Measurements from ENCODE around the gene BCAS1. TPM values are rescaled to one million over a fixed set of nuclear protein-coding genes. Genes with fewer than 3 reads are reported as not detected.

BCAS1 gene
- total RNA-seq, 1 experiment from 2014 or later = 0.17 TPM

GRCh38 chr20:53981752-53982437 lies 88.5 kb downstream of the BCAS1 start:
- Histone ChIP-seq H3K4me1 (ENCODE audit: control insufficient read depth in 1 of 2, insufficient read depth in 2 of 2, low read length in 2 of 2) (no peaks in the 10 kb centered on the region), H3K27me3 (ENCODE audit: insufficient read depth, low read length) (peaks cover 3% of the 10 kb centered on the region; the same call in 1 of the 2 replicates), H3K9me2 (ENCODE audit: insufficient read depth) (no peaks in the 10 kb centered on the region), H3K9ac (ENCODE audit: low read length) (no peak overlapping the region), H3K27ac (ENCODE audit: low read depth, low read length) (no peak overlapping the region), H3K79me2 (ENCODE audit: insufficient read depth, low read length) (no peaks in the 10 kb centered on the region), H2AFZ (ENCODE audit: low read depth, low read length, poor library complexity, severe bottlenecking) (no peak overlapping the region), H3K36me3 (ENCODE audit: control insufficient read depth in 1 of 2, insufficient read depth in 2 of 2, low read length in 2 of 2) (no peaks in the 10 kb centered on the region), H4K20me1 (ENCODE audit: insufficient read depth) (no peaks in the 10 kb centered on the region), H3K4me3 (replicated peaks in 1 of 2; ENCODE audit: low read depth in 1 of 2, low read length in 2 of 2) (no peak overlapping the region), H3K9me3 (ENCODE audit: control insufficient read depth in 1 of 2, insufficient read depth in 1 of 2, low read depth in 1 of 2, low read length in 2 of 2) (no peaks in the 10 kb centered on the region), H3K4me2 (ENCODE audit: low read length) (no peak overlapping the region)
- no TSS peak for BruUV-seq (replicated peaks)
- no peak for DNase-seq (ENCODE audit: low read depth, low spot score)
- no peak for TF ChIP-seq POLR2A (IDR thresholded peaks at IDR 0.05; ENCODE audit: borderline replicate concordance, extremely low read depth, insufficient read depth, insufficient read length)
- no peak for TF ChIP-seq FOSL1 (IDR thresholded peaks at IDR 0.05; ENCODE audit: low read depth)
- TF ChIP-seq SIN3A (IDR thresholded peaks at IDR 0.05; ENCODE audit: low read depth) = no peak
- no peak for TF ChIP-seq POLR2AphosphoS5 (IDR thresholded peaks at IDR 0.05; ENCODE audit: low read depth, low read length)
- no peak for TF ChIP-seq EZH2phosphoT487 (IDR thresholded peaks at IDR 0.05; ENCODE audit: borderline replicate concordance)
- TF ChIP-seq EGR1 (IDR thresholded peaks at IDR 0.05; ENCODE audit: low read depth) = no peak
- TF ChIP-seq YY1 (IDR thresholded peaks at IDR 0.05; ENCODE audit: extremely low read depth, insufficient replicate concordance, low read depth, low read length) = no peak
- intact Hi-C loops (cut with micrococcal nuclease) = loop anchor here (10.0 kb wide), 1 partner anchor 663 kb away; no protein-coding TSS in a partner anchor
- no peak for ATAC-seq
- POLR2A ChIA-PET = no interaction called here
- CTCF ChIA-PET = no interaction called here
- RAD21 ChIA-PET (ENCODE audit: low non-redundant PET in 1 of 2, low total read pairs in 2 of 2, uncharacterized antibody in 2 of 2, unreplicated experiment in 2 of 2) = no interaction called here

GRCh38 chr20:53981130-53981529 lies 89.3 kb downstream of the BCAS1 start:
- no peaks in the 10 kb centered on the region for H4K20me1 ChIP-seq (ENCODE audit: insufficient read depth)
- POLR2A ChIA-PET = no interaction called here
- no peaks in the 10 kb centered on the region for H3K9me3 ChIP-seq (ENCODE audit: control insufficient read depth in 1 of 2, insufficient read depth in 1 of 2, low read depth in 1 of 2, low read length in 2 of 2)
- H3K9ac ChIP-seq (ENCODE audit: low read length) = no peak overlapping the region
- no TSS peak for BruUV-seq (replicated peaks)
- intact Hi-C loops (cut with micrococcal nuclease) = loop anchor here (10.0 kb wide), 1 partner anchor 664 kb away; no protein-coding TSS in a partner anchor
- H3K9me2 ChIP-seq (ENCODE audit: insufficient read depth) = no peaks in the 10 kb centered on the region
- RAD21 ChIA-PET (ENCODE audit: low non-redundant PET in 1 of 2, low total read pairs in 2 of 2, uncharacterized antibody in 2 of 2, unreplicated experiment in 2 of 2) = no interaction called here
- H3K4me1 ChIP-seq (ENCODE audit: control insufficient read depth in 1 of 2, insufficient read depth in 2 of 2, low read length in 2 of 2) = no peaks in the 10 kb centered on the region
- H3K27ac ChIP-seq (ENCODE audit: low read depth, low read length) = no peak overlapping the region
- ATAC-seq (no peak), DNase-seq (ENCODE audit: low read depth, low spot score) (no peak)
- H3K36me3 ChIP-seq (ENCODE audit: control insufficient read depth in 1 of 2, insufficient read depth in 2 of 2, low read length in 2 of 2) = no peaks in the 10 kb centered on the region
- CTCF ChIA-PET = no interaction called here
- H3K27me3 ChIP-seq (ENCODE audit: insufficient read depth, low read length) = peaks cover 3% of the 10 kb centered on the region; the same call in 1 of the 2 replicates
- TF ChIP-seq YY1 (IDR thresholded peaks at IDR 0.05; ENCODE audit: extremely low read depth, insufficient replicate concordance, low read depth, low read length) = no peak
- no peak for TF ChIP-seq SP1 (IDR thresholded peaks at IDR 0.05; ENCODE audit: low read depth)
- no peak for TF ChIP-seq MAX (IDR thresholded peaks at IDR 0.05)
- TF ChIP-seq EZH2phosphoT487 (IDR thresholded peaks at IDR 0.05; ENCODE audit: borderline replicate concordance) = no peak
- no peak for TF ChIP-seq FOSL1 (IDR thresholded peaks at IDR 0.05; ENCODE audit: low read depth)
- TF ChIP-seq REST (IDR thresholded peaks at IDR 0.05; ENCODE audit: low read depth) = no peak
- TF ChIP-seq JUND (IDR thresholded peaks at IDR 0.05) = no peak
- TF ChIP-seq EZH2 (IDR thresholded peaks at IDR 0.05) = no peak
- no peak for TF ChIP-seq TCF7L2 (IDR thresholded peaks at IDR 0.05; ENCODE audit: borderline replicate concordance, extremely low read depth, insufficient read depth, insufficient read length)
- TF ChIP-seq SRF (IDR thresholded peaks at IDR 0.05; ENCODE audit: low read depth) = no peak
- TF ChIP-seq ZFX (IDR thresholded peaks at IDR 0.05) = no peak
- TF ChIP-seq SIN3A (IDR thresholded peaks at IDR 0.05; ENCODE audit: low read depth) = no peak
- no peak for TF ChIP-seq POLR2A (IDR thresholded peaks at IDR 0.05; ENCODE audit: borderline replicate concordance, extremely low read depth, insufficient read depth, insufficient read length)
- TF ChIP-seq ZNF274 (IDR thresholded peaks at IDR 0.05; ENCODE audit: low read depth, low read length) = no peak
- TF ChIP-seq RAD21 (IDR thresholded peaks at IDR 0.05; ENCODE audit: low read depth) = no peak
- TF ChIP-seq EGR1 (IDR thresholded peaks at IDR 0.05; ENCODE audit: low read depth) = no peak
- no peak overlapping the region for H2AFZ ChIP-seq (ENCODE audit: low read depth, low read length, poor library complexity, severe bottlenecking)
- no peak overlapping the region for H3K4me3 ChIP-seq (replicated peaks in 1 of 2; ENCODE audit: low read depth in 1 of 2, low read length in 2 of 2)
- no peak overlapping the region for H3K4me2 ChIP-seq (ENCODE audit: low read length)
- no peaks in the 10 kb centered on the region for H3K79me2 ChIP-seq (ENCODE audit: insufficient read depth, low read length)
